A549 treated with CORT108297 at 1 μM for 4 hours (cell line): ENCODE measurements around the gene NEO1. TPM values are rescaled to one million over a fixed set of nuclear protein-coding genes. Genes with fewer than 3 reads are reported as not detected.

Experiments used
- total RNA-seq: library from RNA; stranded (reverse); fragments of 200-300 nt; extraction: Qiagen RNA extraction; gene quantifications from 5 replicates; pipeline ENCODE4 v1.2.3, GENCODE V29; 2022

NEO1 gene, protein sequence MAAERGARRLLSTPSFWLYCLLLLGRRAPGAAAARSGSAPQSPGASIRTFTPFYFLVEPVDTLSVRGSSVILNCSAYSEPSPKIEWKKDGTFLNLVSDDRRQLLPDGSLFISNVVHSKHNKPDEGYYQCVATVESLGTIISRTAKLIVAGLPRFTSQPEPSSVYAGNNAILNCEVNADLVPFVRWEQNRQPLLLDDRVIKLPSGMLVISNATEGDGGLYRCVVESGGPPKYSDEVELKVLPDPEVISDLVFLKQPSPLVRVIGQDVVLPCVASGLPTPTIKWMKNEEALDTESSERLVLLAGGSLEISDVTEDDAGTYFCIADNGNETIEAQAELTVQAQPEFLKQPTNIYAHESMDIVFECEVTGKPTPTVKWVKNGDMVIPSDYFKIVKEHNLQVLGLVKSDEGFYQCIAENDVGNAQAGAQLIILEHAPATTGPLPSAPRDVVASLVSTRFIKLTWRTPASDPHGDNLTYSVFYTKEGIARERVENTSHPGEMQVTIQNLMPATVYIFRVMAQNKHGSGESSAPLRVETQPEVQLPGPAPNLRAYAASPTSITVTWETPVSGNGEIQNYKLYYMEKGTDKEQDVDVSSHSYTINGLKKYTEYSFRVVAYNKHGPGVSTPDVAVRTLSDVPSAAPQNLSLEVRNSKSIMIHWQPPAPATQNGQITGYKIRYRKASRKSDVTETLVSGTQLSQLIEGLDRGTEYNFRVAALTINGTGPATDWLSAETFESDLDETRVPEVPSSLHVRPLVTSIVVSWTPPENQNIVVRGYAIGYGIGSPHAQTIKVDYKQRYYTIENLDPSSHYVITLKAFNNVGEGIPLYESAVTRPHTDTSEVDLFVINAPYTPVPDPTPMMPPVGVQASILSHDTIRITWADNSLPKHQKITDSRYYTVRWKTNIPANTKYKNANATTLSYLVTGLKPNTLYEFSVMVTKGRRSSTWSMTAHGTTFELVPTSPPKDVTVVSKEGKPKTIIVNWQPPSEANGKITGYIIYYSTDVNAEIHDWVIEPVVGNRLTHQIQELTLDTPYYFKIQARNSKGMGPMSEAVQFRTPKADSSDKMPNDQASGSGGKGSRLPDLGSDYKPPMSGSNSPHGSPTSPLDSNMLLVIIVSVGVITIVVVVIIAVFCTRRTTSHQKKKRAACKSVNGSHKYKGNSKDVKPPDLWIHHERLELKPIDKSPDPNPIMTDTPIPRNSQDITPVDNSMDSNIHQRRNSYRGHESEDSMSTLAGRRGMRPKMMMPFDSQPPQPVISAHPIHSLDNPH (N-terminal part only)
- total RNA-seq = 28.9 to 36.4 TPM (median 34.9 TPM) in 5 replicates

DNA sequence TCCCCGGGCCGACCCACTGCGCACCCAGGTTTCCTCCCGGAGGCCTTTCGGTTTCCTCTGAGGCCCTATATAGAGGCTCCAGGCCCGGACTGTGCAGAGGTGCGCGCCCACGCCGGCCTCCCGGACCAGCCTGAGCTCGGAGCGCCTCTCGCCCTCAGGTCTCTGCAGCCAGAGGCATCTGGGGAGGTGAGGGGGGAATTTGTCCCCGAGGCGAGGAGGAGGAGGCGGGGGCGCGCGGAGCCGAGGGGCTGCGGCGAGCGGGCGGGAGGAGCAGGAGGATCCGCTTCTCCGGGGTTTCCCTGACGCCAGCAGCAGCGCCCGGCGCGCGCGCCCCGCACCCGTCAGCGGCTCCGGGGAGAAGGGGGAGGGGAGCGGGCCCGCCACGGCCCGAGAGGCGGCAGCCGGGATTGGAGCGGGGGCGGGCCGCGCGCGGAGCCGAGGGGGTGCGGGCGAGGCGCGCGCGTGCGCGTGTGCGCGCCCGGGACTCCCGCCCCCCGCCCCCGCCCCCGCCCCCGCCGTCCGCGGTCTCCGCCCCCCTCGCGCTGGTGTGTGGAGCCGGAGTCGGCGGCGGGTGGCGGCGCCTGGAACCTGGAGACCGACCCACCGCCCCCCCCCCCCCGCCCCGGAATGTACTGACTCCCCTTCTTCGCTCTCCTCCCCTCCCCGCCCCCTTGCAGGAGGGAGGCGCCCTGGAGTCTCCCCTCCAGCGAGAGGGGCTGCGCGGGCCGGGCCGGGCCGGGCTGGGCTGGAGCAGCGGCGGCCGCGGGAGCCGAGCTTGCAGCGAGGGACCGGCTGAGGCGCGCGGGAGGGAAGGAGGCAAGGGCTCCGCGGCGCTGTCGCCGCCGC is at the start of gene NEO1:
Gene NEO1 (plus strand): TSS at position 657 of the 846 bp plus-strand sequence. CDS start 213 bp downstream, outside the sequence.

